Measurements from ENCODE around the gene RAP1B. TPM values are rescaled to one million over a fixed set of nuclear protein-coding genes. Genes with fewer than 3 reads are reported as not detected.
A peak's percentile ranks its signal among the peaks of the same experiment; 100 is the strongest.

Gene RAP1B
- total RNA-seq, 4 donors from 2014 or later = 207 to 298 (median 244) TPM

DNA sequence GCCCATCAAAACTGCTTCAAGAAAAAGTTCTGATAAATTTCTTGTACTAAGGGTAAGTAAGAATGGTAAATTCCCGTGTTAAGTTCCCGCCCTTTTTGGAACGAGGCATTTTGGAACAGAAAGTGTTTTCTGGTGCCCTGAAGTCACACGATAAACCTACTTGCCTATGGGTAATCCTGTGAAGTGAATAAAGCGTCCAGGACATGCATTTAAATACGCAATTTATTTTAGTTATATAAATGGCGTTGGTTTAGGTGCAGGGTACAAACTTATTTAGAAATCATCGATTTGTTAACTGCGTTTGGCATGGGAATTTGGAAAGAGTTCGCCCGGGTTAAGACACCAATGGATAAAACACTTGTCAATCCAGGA lies 715 bp upstream of the RAP1B start:
- ATAC-seq (ENCODE audit: low FRiP score) (no peak), DNase-seq (ENCODE audit: low spot score) (no peak)

DNA sequence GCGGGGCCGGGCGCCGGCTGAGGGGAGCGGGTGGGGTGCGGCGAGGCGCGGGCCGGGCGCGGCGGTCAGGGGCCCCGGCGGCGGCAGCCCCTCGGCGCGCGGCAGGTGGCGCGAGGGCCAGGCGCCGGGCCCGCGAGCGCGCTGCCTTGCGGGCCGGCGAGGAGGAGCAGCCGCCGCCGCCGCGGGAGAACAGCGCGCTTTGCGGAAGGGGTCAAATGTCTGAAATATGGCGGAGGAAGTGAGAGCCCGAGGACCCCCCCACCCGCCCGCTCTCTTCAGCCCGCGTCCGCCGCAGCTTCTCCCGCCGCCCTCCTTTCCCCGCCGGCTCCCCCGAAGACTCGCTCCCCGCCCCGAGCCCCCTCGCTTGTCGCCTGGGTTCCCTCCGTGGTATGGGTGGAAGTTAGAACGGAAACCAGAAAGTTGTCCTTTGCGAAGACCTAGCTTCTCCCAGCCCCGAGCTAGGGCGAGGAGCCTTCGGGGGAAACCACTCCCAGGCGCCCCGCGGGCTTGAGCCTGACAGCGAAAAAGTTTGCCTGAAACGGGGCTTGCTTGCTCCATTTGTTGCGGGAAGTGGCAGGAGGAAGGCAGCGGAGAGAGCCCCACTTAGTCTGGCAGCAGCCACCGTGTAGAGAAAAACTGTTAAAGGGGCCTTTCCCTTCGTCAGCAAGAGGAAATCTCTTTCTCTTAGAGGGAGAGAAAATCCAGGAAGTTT lies 551 bp downstream of the RAP1B start:
- DNase-seq (ENCODE audit: low spot score) = no peak
- TF ChIP-seq, protein P1, sequence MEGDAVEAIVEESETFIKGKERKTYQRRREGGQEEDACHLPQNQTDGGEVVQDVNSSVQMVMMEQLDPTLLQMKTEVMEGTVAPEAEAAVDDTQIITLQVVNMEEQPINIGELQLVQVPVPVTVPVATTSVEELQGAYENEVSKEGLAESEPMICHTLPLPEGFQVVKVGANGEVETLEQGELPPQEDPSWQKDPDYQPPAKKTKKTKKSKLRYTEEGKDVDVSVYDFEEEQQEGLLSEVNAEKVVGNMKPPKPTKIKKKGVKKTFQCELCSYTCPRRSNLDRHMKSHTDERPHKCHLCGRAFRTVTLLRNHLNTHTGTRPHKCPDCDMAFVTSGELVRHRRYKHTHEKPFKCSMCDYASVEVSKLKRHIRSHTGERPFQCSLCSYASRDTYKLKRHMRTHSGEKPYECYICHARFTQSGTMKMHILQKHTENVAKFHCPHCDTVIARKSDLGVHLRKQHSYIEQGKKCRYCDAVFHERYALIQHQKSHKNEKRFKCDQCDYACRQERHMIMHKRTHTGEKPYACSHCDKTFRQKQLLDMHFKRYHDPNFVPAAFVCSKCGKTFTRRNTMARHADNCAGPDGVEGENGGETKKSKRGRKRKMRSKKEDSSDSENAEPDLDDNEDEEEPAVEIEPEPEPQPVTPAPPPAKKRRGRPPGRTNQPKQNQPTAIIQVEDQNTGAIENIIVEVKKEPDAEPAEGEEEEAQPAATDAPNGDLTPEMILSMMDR (IDR thresholded peaks at IDR 0.05) = no peak
- ATAC-seq (ENCODE audit: low FRiP score) = peak; percentile 10

More for the DNA sequence above, 715 bp upstream of the RAP1B start:
- TF ChIP-seq, protein P1 (IDR thresholded peaks at IDR 0.05) = no peak

DNA sequence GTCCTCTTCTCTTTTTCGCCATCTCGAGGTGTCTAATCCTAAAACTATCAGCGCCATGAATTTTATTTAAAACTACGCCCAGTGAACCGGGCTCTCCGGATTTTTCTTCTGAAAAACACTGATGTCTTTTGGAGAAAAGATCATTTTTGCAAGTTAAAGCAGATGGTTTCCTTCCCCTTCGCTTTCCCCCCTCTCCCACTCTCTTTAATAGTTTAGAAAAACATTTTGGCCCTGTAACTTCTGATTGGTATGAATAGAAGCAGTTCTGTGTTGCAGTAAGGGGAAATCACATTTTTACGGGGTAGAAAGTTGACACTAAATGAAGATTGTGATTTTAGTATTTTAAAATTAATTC lies 1.1 kb downstream of the RAP1B start:
- TF ChIP-seq, protein P1 (IDR thresholded peaks at IDR 0.05) = no peak
- ATAC-seq (ENCODE audit: low FRiP score) (no peak), DNase-seq (ENCODE audit: low spot score) (no peak)

DNA sequence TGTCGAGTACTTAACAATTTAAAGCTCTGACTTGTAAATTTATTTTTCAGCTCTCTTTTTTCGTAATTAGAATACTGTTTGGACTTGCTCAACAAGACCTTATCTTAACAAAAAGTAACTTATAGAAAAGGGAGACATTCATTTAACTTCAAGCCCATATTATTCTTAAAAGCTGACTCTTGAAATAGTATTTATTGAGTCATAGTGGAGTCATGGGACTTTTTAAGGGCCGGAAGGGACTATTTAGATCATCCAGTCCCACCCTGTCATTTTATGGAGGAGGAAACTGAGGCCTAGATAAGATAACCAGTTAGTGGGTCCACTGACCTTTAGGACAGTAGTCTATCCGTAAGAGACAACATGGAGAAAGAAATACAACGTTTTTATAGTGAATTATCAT lies 1.5 kb downstream of the RAP1B start:
- TF ChIP-seq, protein P1 (IDR thresholded peaks at IDR 0.05) = no peak
- DNase-seq (ENCODE audit: low spot score) = no peak
- ATAC-seq (ENCODE audit: low FRiP score) = no peak

DNA sequence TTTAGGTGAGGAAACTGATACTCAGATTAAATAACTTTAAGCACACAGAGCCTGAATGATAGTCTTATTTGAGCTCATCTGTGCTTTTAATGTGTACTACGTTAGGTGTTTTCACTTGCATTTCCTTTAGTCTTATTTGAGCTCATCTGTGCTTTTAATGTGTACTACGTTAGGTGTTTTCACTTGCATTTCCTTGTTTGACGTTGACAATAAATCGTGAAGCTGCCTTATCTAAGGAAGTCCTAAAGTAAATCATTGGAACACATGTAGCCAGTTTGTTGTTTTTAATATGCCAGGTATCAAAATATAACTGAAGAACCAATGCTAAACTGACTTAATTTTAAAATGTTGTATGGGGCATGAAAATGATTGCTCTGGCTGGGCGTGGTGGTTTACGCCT lies 2.0 kb downstream of the RAP1B start:
- TF ChIP-seq, protein P1 (IDR thresholded peaks at IDR 0.05) = no peak
- DNase-seq (ENCODE audit: low spot score) = no peak
- ATAC-seq (ENCODE audit: low FRiP score) = no peak

DNA sequence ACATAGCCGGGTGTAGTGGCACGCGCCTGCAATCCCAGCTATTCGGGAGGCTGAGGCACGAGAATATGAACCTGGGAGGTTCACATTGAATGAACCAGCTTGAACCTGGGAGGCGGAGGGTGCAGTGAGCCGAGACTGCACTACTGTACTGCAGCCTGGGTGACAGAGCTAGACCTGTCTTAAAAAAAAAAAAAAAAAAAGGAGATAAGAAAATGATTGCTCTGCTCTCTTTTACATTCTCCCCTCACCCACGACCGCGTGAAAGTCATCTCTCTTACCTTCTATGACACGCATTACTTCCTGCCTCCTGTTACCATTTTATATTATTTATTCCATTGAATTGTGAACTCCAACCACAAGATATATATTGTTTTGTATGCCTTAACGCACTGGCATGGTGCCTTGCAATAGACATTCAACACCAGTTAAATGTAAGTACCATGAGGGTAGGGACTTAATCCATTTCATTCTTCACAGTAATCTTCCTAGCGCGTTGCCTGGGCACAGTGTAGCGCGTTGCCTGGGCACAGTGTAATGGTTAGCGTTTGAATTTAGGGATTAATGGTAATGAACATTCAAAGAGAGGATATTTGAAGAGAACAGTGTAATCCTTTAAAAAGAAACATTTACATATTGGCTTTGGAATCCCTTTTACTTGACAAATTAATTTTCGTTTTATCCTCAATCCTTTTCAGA lies 2.7 kb downstream of the RAP1B start:
- TF ChIP-seq, protein P1 (IDR thresholded peaks at IDR 0.05) = no peak
- DNase-seq (ENCODE audit: low spot score) (no peak), ATAC-seq (ENCODE audit: low FRiP score) (no peak)

All from omental fat pad (tissue), 4 donors.